ENCODE results near the gene KRT17. TPM values are rescaled to one million over a fixed set of nuclear protein-coding genes. Genes with fewer than 3 reads are reported as not detected.
"Not testable (repeated sequence)": the region's sequence is repeated elsewhere in the genome, so short reads cannot be mapped to it uniquely, and the experiment has no call there.

KRT17 gene
- total RNA-seq, 2 donors from 2014 or later = not detected

- Mint-ChIP-seq H3K36me3 (ENCODE audit: low read depth) (peaks cover 2% of the 10 kb centered on the region), H3K27ac (no peak overlapping the region), H3K27me3 (no peaks in the 10 kb centered on the region), H3K4me3 (no peak overlapping the region), H3K4me1 (peaks cover 13% of the 10 kb centered on the region)
- no peak for ATAC-seq
- DNase-seq = no peak
- H3K9me3 ChIP-seq (ENCODE audit: control insufficient read depth, low read length, poor library complexity, severe bottlenecking) = no peaks in the 10 kb centered on the region
Measured at GRCh38 chr17:41649923-41650519, 25.6 kb upstream of the KRT17 start.

- Mint-ChIP-seq H3K36me3 (ENCODE audit: low read depth) (peaks cover 2% of the 10 kb centered on the region), H3K27ac (peak overlapping the region; percentile 71), H3K27me3 (no peaks in the 10 kb centered on the region), H3K4me3 (peak overlapping the region; percentile 95), H3K4me1 (peaks cover 13% of the 10 kb centered on the region)
- DNase-seq (peak; percentile 74 to 87 (median 85)), ATAC-seq (peak; percentile 91)
- no peaks in the 10 kb centered on the region for H3K9me3 ChIP-seq (ENCODE audit: control insufficient read depth, low read length, poor library complexity, severe bottlenecking)
Measured at GRCh38 chr17:41648411-41649195, 24.2 kb upstream of the KRT17 start.

- DNase-seq (peak; percentile 78 to 91 (median 85)), ATAC-seq (peak; percentile 79)
- Mint-ChIP-seq H3K27ac (peak overlapping the region; percentile 71), H3K36me3 (ENCODE audit: low read depth) (peaks cover 2% of the 10 kb centered on the region), H3K27me3 (no peaks in the 10 kb centered on the region), H3K4me3 (peak overlapping the region; percentile 95), H3K4me1 (peaks cover 13% of the 10 kb centered on the region)
- no peaks in the 10 kb centered on the region for H3K9me3 ChIP-seq (ENCODE audit: control insufficient read depth, low read length, poor library complexity, severe bottlenecking)
Measured at GRCh38 chr17:41647940-41648410, 23.6 kb upstream of the KRT17 start.

GRCh38 chr17:41647038-41647813 is 22.9 kb upstream of the KRT17 start:
- no peaks in the 10 kb centered on the region for H3K9me3 ChIP-seq (ENCODE audit: control insufficient read depth, low read length, poor library complexity, severe bottlenecking)
- peaks cover 2% of the 10 kb centered on the region for H3K36me3 Mint-ChIP-seq (ENCODE audit: low read depth)
- peak overlapping the region; percentile 71 for H3K27ac Mint-ChIP-seq
- peak overlapping the region; percentile 95 for H3K4me3 Mint-ChIP-seq
- peaks cover 13% of the 10 kb centered on the region for H3K4me1 Mint-ChIP-seq
- H3K27me3 Mint-ChIP-seq = no peaks in the 10 kb centered on the region
- ATAC-seq (no peak), DNase-seq (no peak)

DNA sequence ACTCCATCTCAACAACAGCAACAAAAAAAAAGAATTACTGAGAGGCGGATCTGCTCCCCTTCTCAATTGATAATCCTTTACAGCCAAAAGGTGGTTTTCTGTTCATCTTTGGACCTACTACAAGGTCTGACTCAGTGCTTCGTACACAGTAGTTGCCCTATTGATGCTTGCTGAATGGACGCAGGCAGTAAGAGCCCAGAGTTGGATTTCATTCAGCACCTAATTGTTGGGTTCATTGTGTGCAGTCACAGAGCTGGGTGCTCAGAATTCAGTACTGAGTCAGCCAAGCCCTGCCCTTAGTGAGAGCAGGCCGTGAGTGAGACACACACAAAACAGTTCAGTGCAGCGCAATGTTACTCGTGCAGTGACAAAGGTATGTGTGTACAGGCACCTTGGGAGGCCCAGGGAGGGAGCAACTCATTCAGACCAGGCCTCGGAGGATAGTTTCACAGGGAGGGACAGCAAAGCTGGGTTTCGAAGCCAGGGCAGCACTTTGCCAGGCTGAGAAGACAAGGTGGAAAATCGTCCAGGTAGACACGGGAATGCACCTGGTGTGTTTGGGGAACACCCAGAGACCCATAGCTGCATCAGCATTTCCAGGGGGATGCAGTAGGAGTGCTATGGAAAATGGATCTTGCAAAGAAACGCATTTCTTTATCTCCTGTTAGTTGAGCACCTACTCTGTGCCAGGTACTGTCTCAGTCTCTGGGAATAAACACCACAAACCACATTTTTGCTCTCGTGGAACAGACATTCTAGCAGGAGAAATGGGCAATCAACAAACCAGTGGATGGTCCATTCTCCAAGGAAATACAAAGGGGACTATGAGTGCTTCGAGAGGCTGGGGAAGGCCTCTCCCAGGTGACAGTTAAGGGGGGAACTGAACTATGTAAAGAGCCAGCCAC is 18.1 kb upstream of the KRT17 start:
- Mint-ChIP-seq H3K27ac (no peak overlapping the region), H3K27me3 (no peaks in the 10 kb centered on the region)
- no peak for DNase-seq

DNA sequence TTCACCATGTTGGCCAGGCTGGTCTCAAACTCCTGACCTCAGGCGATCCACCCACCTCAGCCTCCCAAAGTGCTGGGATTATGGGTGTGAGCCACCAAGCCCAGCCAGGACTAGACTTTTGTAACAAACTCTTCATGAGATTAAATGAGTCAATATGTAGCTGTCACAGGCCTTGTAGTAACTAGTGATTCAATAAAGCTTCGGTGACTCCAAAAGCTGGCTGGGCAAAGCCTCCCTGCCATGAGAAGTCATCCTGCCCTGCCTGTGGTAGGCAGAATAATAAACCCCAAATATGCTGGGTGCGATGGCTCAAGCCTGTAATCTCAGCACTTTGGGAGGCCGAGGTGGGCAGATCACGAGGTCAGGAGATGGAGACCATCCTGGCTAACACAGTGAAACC is 16.2 kb upstream of the KRT17 start:
- H3K9me3 ChIP-seq (ENCODE audit: control insufficient read depth, low read length, poor library complexity, severe bottlenecking); H3K4me3 Mint-ChIP-seq; H3K27me3 Mint-ChIP-seq; H3K27ac Mint-ChIP-seq; DNase-seq; ATAC-seq; H3K36me3 Mint-ChIP-seq (ENCODE audit: low read depth); H3K4me1 Mint-ChIP-seq: not testable (repeated sequence)

More for the DNA sequence above, 18.1 kb upstream of the KRT17 start:
- no peaks in the 10 kb centered on the region for H3K9me3 ChIP-seq (ENCODE audit: control insufficient read depth, low read length, poor library complexity, severe bottlenecking)
- Mint-ChIP-seq H3K4me1 (no peaks in the 10 kb centered on the region), H3K4me3 (no peak overlapping the region), H3K36me3 (ENCODE audit: low read depth) (no peaks in the 10 kb centered on the region)
- no peak for ATAC-seq

GRCh38 chr17:41639492-41640473 is 15.4 kb upstream of the KRT17 start:
- Mint-ChIP-seq H3K4me1 (no peaks in the 10 kb centered on the region), H3K36me3 (ENCODE audit: low read depth) (no peaks in the 10 kb centered on the region), H3K4me3 (no peak overlapping the region), H3K27ac (no peak overlapping the region), H3K27me3 (peaks cover 8% of the 10 kb centered on the region)
- no peaks in the 10 kb centered on the region for H3K9me3 ChIP-seq (ENCODE audit: control insufficient read depth, low read length, poor library complexity, severe bottlenecking)
- no peak for DNase-seq
- ATAC-seq = no peak

DNA sequence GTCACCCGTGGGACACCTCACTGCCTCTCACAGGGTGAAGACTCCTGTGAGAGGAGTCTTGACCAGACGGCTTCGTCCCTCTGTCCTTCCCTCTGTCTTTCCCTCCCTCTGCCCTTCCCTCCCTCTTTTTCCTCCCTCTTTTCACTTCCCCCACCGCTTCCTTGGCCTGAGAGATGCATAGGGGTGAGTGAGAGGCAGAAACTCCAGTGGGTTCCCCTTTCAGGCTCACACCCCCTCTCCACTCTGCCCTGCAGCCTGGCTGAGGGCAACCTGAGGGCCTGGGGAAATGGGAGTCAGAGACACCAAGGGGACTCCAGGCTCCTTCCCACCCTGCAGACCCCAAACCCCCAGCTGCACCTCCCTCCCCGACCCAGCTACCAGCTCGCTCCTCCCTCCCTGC is 14.6 kb upstream of the KRT17 start:
- no peak overlapping the region for H3K4me3 Mint-ChIP-seq
- H3K4me1 Mint-ChIP-seq = no peaks in the 10 kb centered on the region
- DNase-seq = no peak
- H3K36me3 Mint-ChIP-seq (ENCODE audit: low read depth) = no peaks in the 10 kb centered on the region
- H3K27me3 Mint-ChIP-seq = peaks cover 8% of the 10 kb centered on the region
- H3K9me3 ChIP-seq (ENCODE audit: control insufficient read depth, low read length, poor library complexity, severe bottlenecking) = no peaks in the 10 kb centered on the region
- no peak overlapping the region for H3K27ac Mint-ChIP-seq
- no peak for ATAC-seq

DNA sequence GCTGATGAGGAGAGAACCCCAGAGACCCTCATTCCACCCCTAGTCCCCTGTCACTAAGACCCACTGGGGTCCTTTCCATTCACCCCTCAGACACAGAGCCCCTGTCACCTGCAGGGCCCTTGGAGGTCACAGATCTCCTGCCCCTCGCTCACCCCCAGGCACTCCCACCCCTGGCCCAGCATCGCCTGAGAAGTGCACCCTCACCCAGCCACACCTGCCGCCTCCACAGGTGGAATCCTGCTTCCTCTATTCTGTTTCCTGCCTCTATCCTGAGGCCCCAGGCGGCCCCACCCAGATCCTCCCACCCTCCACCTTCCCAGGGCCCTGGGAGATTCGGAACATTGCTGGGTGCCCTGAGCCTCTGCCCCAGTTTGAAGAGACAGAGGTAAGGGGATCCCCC is 13.8 kb upstream of the KRT17 start:
- DNase-seq = no peak
- no peak for ATAC-seq
- no peak overlapping the region for H3K4me3 Mint-ChIP-seq
- H3K36me3 Mint-ChIP-seq (ENCODE audit: low read depth) = no peaks in the 10 kb centered on the region
- H3K27ac Mint-ChIP-seq = no peak overlapping the region
- H3K9me3 ChIP-seq (ENCODE audit: control insufficient read depth, low read length, poor library complexity, severe bottlenecking) = no peaks in the 10 kb centered on the region
- peaks cover 8% of the 10 kb centered on the region for H3K27me3 Mint-ChIP-seq
- no peaks in the 10 kb centered on the region for H3K4me1 Mint-ChIP-seq

DNA sequence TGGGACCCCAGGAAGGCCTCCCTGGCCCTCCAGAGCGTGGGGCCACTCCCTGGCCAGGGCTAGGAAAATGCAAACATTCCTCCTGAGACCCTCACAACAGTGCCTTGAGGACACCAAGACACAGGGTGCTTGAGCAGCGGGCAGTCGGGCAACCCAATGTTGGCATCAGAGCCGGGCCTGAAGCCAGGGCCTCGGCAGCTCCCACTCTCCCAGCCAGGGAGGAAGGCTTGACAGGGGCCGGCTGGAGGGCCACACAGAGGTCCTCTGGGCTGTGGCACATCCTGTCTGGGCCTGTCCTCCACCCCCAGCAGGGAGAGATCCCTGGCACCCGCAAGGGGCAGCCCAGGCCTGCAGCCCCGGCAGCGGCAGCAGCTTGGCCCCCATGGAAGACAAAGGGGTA is 12.3 kb upstream of the KRT17 start:
- H3K27me3 Mint-ChIP-seq = peaks cover 8% of the 10 kb centered on the region
- H3K9me3 ChIP-seq (ENCODE audit: control insufficient read depth, low read length, poor library complexity, severe bottlenecking) = no peaks in the 10 kb centered on the region
- no peaks in the 10 kb centered on the region for H3K36me3 Mint-ChIP-seq (ENCODE audit: low read depth)
- no peaks in the 10 kb centered on the region for H3K4me1 Mint-ChIP-seq
- no peak for DNase-seq
- H3K4me3 Mint-ChIP-seq = no peak overlapping the region
- no peak for ATAC-seq
- no peak overlapping the region for H3K27ac Mint-ChIP-seq

- H3K27ac Mint-ChIP-seq = no peak overlapping the region
- no peak overlapping the region for H3K4me3 Mint-ChIP-seq
- no peaks in the 10 kb centered on the region for H3K9me3 ChIP-seq (ENCODE audit: control insufficient read depth, low read length, poor library complexity, severe bottlenecking)
- no peaks in the 10 kb centered on the region for H3K4me1 Mint-ChIP-seq
- no peak for ATAC-seq
- H3K36me3 Mint-ChIP-seq (ENCODE audit: low read depth) = no peaks in the 10 kb centered on the region
- H3K27me3 Mint-ChIP-seq = peaks cover 8% of the 10 kb centered on the region
- no peak for DNase-seq
Measured at GRCh38 chr17:41635121-41636097, 11.0 kb upstream of the KRT17 start.

Data from T-helper 17 cell (primary cell).